IMR-90 (cell line): Measurements from ENCODE around the gene CD46.
"Not testable (repeated sequence)": the region's sequence is repeated elsewhere in the genome, so short reads cannot be mapped to it uniquely, and the experiment has no call there.

Experiments used
- USF2 ChIP-seq: fragments of 150-350 bp; IDR thresholded peaks from 2 replicates; pipeline ENCODE4 v1.6.1; 2017; ENCODE audit warnings: mild to moderate bottlenecking, antibody characterized with exemption, low read length, low read depth
- TF ChIP-seq, protein P1 (sequence below): conservative IDR thresholded peaks from 2 replicates; pipeline ENCODE4 v1.5.1; 2012; ENCODE audit warnings: mild to moderate bottlenecking, low read depth, low read length, improper control_type of control experiment

DNA sequence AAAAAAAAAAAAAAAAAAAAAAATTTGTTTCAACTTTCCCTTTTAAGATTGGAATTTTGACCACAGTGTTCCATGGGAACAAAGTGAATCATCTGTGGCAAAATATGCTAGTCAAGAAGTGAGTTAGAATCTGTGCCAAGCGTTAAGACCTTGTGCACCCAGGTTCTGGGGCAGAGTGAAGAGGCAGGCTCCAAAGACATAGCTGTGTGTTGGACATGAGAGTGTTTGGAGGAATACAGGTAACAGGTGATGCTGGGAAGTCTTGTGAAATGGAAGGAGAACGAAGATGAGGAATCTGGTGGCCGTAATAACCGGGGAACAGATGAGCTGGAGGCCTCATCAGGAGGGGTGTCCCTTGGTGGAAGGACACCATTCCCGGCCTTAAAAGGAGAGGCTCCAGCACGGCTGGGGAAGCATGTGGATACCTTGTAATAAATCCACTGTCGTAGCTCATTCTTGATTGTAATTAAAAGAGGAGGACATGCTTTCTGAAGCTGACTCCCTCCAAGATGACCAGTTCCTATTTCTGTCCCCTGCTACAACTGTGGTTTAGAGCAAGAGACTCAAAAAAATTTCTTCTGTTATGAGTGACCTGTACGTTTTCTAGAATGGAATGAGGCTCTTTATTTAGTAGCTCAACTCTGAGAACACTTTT, 14.2 kb upstream of the CD46 start:
- TF ChIP-seq USF2: not testable (repeated sequence)
- TF ChIP-seq, protein P1, sequence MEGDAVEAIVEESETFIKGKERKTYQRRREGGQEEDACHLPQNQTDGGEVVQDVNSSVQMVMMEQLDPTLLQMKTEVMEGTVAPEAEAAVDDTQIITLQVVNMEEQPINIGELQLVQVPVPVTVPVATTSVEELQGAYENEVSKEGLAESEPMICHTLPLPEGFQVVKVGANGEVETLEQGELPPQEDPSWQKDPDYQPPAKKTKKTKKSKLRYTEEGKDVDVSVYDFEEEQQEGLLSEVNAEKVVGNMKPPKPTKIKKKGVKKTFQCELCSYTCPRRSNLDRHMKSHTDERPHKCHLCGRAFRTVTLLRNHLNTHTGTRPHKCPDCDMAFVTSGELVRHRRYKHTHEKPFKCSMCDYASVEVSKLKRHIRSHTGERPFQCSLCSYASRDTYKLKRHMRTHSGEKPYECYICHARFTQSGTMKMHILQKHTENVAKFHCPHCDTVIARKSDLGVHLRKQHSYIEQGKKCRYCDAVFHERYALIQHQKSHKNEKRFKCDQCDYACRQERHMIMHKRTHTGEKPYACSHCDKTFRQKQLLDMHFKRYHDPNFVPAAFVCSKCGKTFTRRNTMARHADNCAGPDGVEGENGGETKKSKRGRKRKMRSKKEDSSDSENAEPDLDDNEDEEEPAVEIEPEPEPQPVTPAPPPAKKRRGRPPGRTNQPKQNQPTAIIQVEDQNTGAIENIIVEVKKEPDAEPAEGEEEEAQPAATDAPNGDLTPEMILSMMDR: not testable (repeated sequence)
